HUES48 (cell line): ENCODE results near the gene KIT.

ENCODE experiments used
- H3K27ac ChIP-seq: one replicate; pipeline ENCODE4 v1.7.0; 2013; ENCODE audit warnings: low read depth, low read length, inconsistent platforms
- H3K27me3 ChIP-seq: 2 replicates; pipeline ENCODE4 v1.6.1; 2013; ENCODE audit warnings: mild to moderate bottlenecking, low read length; ENCODE audit not compliant: control insufficient read depth, insufficient read depth
- H3K36me3 ChIP-seq: 2 replicates; pipeline ENCODE4 v1.6.1; 2013; ENCODE audit warnings: low read length; ENCODE audit not compliant: control insufficient read depth, insufficient read depth
- H3K4me1 ChIP-seq: 2 replicates; pipeline ENCODE4 v1.6.1; 2013; ENCODE audit warnings: mild to moderate bottlenecking, low read length; ENCODE audit not compliant: control insufficient read depth, insufficient read depth
- H3K4me3 ChIP-seq: 2 replicates; pipeline ENCODE4 v1.5.1; 2013; ENCODE audit warnings: mild to moderate bottlenecking, low read depth, low read length
- H3K9ac ChIP-seq: 2 replicates; pipeline ENCODE4 v1.6.1; 2013; ENCODE audit warnings: mild to moderate bottlenecking, low read depth, low read length, moderate library complexity
- H3K9me3 ChIP-seq: 2 replicates; pipeline ENCODE4 v1.6.1; 2013; ENCODE audit warnings: low read length; ENCODE audit not compliant: control insufficient read depth, insufficient read depth

The KIT gene

DNA sequence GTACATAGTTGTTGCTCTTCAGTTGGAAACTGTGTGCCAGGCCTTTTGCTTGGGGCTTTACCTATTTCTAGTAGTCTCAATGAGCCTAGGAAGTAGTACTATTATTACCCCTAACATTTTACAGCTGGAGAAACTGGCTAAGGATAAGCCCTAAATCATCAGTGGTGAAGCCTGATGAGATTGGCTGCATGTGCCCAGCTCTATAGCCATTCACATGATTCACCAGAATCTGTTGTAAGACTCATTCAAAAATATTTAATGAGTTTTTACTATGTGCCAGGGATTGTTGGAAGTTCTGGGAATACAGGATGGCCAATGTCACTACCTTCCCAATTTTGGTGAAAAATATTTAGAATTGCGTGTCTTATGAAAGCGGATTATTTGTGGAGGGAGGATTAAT is 2.8 kb downstream of the KIT start:
- no peaks in the 10 kb centered on the region for H3K9me3 ChIP-seq
- peaks cover 44% of the 10 kb centered on the region for H3K27me3 ChIP-seq
- H3K27ac ChIP-seq: no peak overlapping the region
- H3K4me3 ChIP-seq: no peak overlapping the region
- H3K36me3 ChIP-seq: no peaks in the 10 kb centered on the region
- H3K4me1 ChIP-seq: peaks cover 36% of the 10 kb centered on the region
- no peak overlapping the region for H3K9ac ChIP-seq

DNA sequence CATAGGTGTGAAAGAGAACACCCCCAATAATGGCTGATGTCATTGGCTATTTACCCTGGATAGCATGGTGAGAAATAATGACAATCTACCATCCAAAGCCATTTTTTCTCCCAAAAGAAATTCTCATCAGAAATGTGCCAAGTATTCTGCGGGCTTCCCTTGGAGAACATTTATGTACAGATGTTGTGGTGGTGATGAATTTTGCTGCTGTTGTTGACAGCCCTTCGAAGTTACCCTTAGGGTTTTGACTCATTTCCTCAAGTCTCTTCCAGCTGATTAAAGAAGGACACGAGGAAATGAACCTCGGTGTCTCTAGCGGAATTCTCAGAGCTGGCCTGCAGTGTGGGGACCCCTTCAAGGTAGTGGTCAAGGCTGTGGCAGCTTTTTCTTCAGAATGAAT is 3.4 kb downstream of the KIT start:
- H3K9ac ChIP-seq: no peak overlapping the region
- no peaks in the 10 kb centered on the region for H3K9me3 ChIP-seq
- H3K4me3 ChIP-seq: no peak overlapping the region
- H3K4me1 ChIP-seq: peaks cover 36% of the 10 kb centered on the region
- peaks cover 39% of the 10 kb centered on the region for H3K27me3 ChIP-seq
- H3K36me3 ChIP-seq: no peaks in the 10 kb centered on the region
- H3K27ac ChIP-seq: no peak overlapping the region

DNA sequence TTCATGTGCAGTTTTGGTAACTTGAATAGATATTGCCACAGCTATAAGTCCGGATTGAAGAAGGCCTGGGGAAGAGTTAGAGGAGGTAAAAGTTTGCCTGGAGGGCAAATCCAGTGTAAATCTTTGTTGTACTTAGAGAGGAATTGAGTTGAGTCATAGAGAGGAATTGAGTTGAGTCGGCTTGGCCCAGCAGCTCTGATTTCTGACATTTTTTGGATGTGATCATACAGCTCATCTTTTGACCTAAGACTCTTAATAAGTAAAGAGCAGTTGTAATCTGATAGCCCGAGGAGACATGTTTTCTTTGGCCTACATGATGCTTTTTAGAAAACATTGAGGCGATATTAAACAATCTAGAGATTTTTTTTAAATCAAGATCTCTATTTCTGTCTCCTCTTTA is 3.9 kb downstream of the KIT start:
- H3K9me3 ChIP-seq: no peaks in the 10 kb centered on the region
- H3K4me3 ChIP-seq: no peak overlapping the region
- no peak overlapping the region for H3K27ac ChIP-seq
- H3K9ac ChIP-seq: no peak overlapping the region
- H3K4me1 ChIP-seq: peaks cover 31% of the 10 kb centered on the region
- H3K36me3 ChIP-seq: no peaks in the 10 kb centered on the region
- peaks cover 33% of the 10 kb centered on the region for H3K27me3 ChIP-seq

DNA sequence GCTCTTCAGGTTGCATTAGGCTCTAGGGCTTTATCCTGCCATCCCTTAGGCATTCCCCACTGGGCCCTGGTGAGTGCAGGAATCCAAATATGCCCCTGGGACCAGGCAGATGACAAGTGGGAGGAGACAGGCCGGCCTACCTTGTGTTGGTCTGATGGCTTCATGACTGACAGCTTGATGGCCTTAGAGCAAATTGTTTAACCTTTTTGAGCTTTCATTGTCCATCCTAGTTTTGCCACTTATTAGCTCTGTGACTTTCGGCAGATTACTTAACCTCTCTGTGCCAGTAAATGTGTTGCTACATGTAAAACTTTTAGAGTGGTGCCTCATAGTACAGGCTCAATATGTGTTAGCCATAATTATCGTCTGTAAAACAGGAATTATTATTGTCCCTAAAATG is 4.4 kb downstream of the KIT start:
- Histone ChIP-seq H3K4me3 (no peak overlapping the region), H3K27me3 (peaks cover 29% of the 10 kb centered on the region), H3K9me3 (no peaks in the 10 kb centered on the region), H3K36me3 (no peaks in the 10 kb centered on the region), H3K4me1 (peaks cover 30% of the 10 kb centered on the region), H3K27ac (no peak overlapping the region), H3K9ac (no peak overlapping the region)

DNA sequence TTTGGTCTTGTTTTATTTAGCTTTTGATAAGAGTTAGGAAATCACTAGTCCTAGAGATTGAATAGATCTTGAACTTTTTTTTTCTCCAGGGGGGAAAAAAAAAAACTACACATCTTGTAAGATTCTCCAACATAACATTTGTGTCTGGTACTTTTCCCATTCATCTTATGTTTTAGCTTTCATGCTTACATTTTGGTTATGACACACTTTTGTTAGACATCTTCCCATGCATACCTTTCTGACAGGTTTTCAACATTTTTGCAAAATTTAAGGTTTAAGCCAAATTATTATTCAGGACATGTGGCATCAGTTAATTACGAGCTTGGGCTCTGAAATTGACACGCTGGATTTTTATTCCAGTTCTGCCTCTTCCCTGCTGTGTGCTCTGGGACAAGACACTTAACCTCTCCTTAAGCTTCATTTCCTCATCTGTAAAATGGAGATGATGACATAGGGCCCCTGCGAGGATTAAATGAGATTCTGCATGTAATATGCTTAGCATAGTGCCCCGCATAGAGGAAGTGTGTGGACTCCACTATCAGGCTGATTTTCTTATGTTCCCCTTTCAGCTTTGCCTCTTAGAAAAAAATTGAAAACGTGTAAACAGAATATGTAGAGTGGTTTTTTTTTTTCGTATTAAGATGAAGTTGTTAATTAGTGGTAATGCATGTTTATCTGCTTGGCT is 5.3 kb downstream of the KIT start:
- Histone ChIP-seq H3K27ac (no peak overlapping the region), H3K4me1 (peaks cover 38% of the 10 kb centered on the region), H3K27me3 (peaks cover 26% of the 10 kb centered on the region), H3K36me3 (no peaks in the 10 kb centered on the region), H3K9me3 (no peaks in the 10 kb centered on the region), H3K4me3 (no peak overlapping the region), H3K9ac (no peak overlapping the region)

DNA sequence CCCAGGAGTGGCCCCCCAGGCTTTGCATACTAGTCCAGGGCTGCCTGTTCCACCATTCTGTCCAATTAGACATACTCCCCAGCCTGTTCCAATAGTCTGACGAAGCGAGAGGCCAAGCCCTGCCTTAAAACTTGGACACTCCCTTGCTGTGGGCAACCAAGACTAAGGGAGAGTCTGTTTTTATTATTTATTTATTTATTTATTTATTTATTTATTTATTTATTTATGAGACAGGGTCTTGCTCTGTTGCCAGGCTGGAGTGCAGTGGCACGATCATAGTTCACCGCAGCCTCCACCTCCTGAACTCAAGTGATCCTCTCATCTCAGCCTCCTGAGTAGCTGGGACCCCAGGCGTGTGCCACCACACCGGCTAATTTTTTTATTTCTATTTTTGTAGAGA is 6.6 kb downstream of the KIT start:
- Histone ChIP-seq H3K9me3 (no peaks in the 10 kb centered on the region), H3K27me3 (peaks cover 18% of the 10 kb centered on the region)

DNA sequence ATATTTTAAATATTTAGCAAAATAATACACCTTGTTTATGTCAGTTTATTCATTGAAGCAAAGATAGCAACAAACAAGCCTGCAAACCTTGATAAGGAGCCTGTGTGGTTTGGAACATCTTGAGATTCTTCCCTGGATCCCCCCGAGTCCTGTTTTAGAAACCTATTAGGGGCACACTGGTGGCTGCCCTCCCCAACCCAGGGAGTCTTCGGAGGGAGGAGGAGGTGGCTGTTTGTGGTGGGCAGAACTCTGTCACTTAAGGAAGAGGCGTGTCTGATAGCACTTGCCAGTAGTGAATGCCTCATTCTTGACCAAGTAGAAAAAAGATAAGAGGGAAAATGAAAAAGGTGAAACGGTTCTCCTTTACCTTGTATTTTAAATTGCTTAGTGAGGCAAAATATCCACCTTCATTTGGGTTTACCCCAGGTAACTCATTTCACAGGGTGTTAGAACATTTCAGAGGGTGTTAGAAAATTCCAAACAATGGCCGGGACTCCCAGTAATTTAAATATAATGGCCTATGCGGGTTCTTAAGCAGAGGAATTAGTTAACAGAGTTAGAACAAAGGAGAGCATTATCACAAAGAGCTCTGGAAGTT is 10.4 kb downstream of the KIT start:
- no peaks in the 10 kb centered on the region for H3K27me3 ChIP-seq
- H3K9ac ChIP-seq: no peak overlapping the region
- H3K36me3 ChIP-seq: no peaks in the 10 kb centered on the region
- H3K4me1 ChIP-seq: peaks cover 36% of the 10 kb centered on the region
- H3K9me3 ChIP-seq: no peaks in the 10 kb centered on the region
- peak overlapping the region; percentile 2 for H3K27ac ChIP-seq
- H3K4me3 ChIP-seq: no peak overlapping the region

More for the DNA sequence above, 6.6 kb downstream of the KIT start:
- Histone ChIP-seq H3K4me3 (no peak overlapping the region), H3K27ac (no peak overlapping the region), H3K36me3 (no peaks in the 10 kb centered on the region), H3K4me1 (peaks cover 45% of the 10 kb centered on the region), H3K9ac (no peak overlapping the region)

DNA sequence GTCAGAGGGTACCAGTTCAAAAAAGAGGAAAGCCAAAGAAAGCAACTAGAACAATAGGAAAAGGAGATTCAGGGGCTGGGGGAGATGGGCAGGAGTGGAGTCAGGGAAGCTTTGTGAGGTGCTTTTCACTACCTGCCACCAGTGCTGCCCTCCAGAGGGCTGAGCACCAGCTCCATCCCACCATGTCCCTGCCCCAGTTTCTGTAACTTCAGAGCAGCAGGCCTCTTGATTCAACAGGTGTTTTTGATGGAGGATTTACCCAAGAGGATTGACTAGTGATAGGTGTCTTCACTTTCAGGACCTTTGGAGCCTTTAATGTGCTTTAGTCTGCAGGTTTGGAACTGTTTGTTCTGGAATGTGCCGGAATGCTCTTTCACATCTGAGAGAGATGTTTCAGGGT is 12.1 kb downstream of the KIT start:
- Histone ChIP-seq H3K27me3 (no peaks in the 10 kb centered on the region), H3K9me3 (no peaks in the 10 kb centered on the region), H3K36me3 (no peaks in the 10 kb centered on the region), H3K27ac (no peak overlapping the region), H3K4me3 (no peak overlapping the region), H3K4me1 (peaks cover 27% of the 10 kb centered on the region), H3K9ac (no peak overlapping the region)

DNA sequence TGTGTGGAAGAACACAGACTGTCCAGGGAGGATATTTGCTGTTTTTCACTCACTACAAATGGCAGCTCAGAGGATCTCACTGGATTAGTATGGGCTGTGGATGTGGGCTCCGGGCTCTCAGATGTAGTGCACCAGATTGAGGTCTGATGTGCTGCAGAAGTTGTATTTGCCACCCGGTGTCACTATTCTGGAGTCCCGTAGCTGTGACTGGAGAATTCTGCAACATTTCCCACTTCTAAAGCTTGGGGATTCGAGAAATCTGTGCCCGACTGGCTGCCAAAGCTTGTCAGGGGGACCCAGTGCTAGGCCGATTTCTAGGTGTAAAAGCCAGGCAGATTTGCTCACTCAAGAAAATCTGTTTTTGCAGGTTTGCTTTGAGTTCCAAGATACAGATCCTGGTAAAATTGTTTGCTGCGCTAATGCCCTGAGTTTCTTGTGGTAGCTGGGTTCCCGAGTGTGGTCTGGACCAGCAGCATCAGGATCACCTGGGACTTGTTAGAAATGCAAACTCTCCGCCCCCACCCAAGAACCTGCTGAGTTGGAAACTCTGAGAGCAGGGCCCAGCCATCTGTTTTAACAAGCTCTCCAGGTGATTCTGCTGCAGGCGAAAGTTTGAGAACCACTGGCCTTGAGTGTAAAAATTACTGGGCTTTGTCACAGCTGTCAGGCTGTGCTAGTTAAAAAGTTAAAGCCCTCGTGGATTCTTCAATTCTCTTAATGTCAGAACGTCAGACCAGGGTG is 18.1 kb downstream of the KIT start:
- H3K9ac ChIP-seq: no peak overlapping the region
- no peaks in the 10 kb centered on the region for H3K9me3 ChIP-seq
- peaks cover 44% of the 10 kb centered on the region for H3K4me1 ChIP-seq
- no peak overlapping the region for H3K4me3 ChIP-seq
- peak overlapping the region; percentile 2 for H3K27ac ChIP-seq
- no peaks in the 10 kb centered on the region for H3K36me3 ChIP-seq
- no peaks in the 10 kb centered on the region for H3K27me3 ChIP-seq

DNA sequence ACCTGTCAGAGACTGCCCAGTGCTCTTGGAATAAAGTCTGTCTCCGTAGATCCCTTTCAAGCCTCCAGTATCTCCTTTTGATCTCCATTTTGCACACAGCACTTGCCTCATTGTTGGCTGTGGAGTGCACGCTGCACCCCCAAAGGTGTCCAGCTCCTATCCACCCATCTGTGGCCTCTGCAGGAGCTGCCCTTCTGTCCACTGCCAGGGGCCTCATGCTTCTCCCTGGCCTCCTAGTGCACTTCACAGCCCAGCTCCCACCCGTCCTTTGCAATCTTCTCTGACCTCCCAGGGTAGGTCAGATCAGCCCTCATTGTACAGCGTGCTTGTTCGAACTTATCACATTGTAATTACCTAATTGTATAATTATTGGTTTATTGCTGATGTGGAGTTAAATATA is 18.9 kb downstream of the KIT start:
- Histone ChIP-seq H3K4me1 (peaks cover 44% of the 10 kb centered on the region), H3K4me3 (no peak overlapping the region), H3K9me3 (no peaks in the 10 kb centered on the region), H3K9ac (no peak overlapping the region), H3K36me3 (no peaks in the 10 kb centered on the region), H3K27ac (no peak overlapping the region), H3K27me3 (no peaks in the 10 kb centered on the region)

DNA sequence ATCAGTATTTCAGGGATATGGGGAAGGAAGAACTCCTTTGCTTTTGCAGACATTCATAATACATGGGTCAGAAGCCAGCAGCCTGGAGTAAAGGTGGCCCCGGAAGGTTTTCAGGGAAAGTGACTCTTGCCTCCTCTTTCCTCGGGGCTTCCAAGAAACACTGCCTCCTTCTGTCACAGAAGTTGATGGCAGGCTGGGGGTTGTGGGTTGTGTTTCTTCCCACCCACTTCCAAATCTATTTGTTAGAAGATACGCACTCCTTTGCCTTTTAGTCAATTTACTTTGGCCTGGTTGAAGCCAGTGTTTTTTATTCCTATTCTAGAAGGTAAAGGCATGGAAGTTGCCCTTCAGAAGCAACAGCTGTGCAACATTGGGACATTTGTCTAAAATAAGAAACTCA is 19.7 kb downstream of the KIT start:
- no peaks in the 10 kb centered on the region for H3K36me3 ChIP-seq
- no peak overlapping the region for H3K9ac ChIP-seq
- no peak overlapping the region for H3K4me3 ChIP-seq
- no peaks in the 10 kb centered on the region for H3K9me3 ChIP-seq
- no peak overlapping the region for H3K27ac ChIP-seq
- no peaks in the 10 kb centered on the region for H3K27me3 ChIP-seq
- peaks cover 44% of the 10 kb centered on the region for H3K4me1 ChIP-seq
